B cell (primary cell): ENCODE measurements around the gene E2F3. TPM values are rescaled to one million over a fixed set of nuclear protein-coding genes. Genes with fewer than 3 reads are reported as not detected.

Source experiments
- ATAC-seq: fragments of 200-7000 bp; cut with Tn5 transposase; one replicate; pipeline ENCODE4 v1.10.0; 2021; ENCODE audit warnings: low read depth, mild to moderate bottlenecking, moderate number of reproducible peaks, moderate library complexity
- CTCF ChIA-PET: fragments of 350-600 bp; sonication (Branson Sonifier 250); formaldehyde crosslinking; loops from one replicate; lab custom pipeline; 2021; ENCODE audit warnings: antibody characterized with exemption, inconsistent platforms; lab: Charles Lee
- POLR2A ChIA-PET: fragments of 350-600 bp; sonication (Branson Sonifier 250); formaldehyde crosslinking; loops from one replicate; lab custom pipeline; 2021; ENCODE audit warnings: antibody characterized with exemption; lab: Charles Lee
- DNase-seq: peaks from one replicate; pipeline ENCODE4 v3.0.0; 2013
- H2AFZ ChIP-seq: 2 replicates; pipeline ENCODE4 v1.6.1; 2012; ENCODE audit warnings: mild to moderate bottlenecking, low read depth, low read length; ENCODE audit not compliant: insufficient read depth, poor library complexity, severe bottlenecking
- H3K27ac ChIP-seq, 2 donors: 1 replicate in 1 of 2; 2 replicates in 1 of 2; pipeline ENCODE4 v1.5.1; 2012 to 2013; ENCODE audit warnings: low read length in 2 of 2, mild to moderate bottlenecking in 2 of 2, moderate library complexity in 1 of 2
- H3K27me3 ChIP-seq, 4 experiments: fragments of 200-600 bp in 1 of 4; sonication (generic) in 1 of 4; replicated peaks in 1 of 4; 1 replicate in 2 of 4; 2 replicates in 2 of 4; pipeline versions ENCODE4 v1.6.1 to v1.7.0; 2013 to 2016; ENCODE audit warnings: low read length in 3 of 4, mild to moderate bottlenecking in 2 of 4, mixed read lengths in 1 of 4, moderate library complexity in 1 of 4; ENCODE audit not compliant: insufficient read depth in 4 of 4, control insufficient read depth in 3 of 4; ENCODE audit errors: control extremely low read depth in 1 of 4
- H3K36me3 ChIP-seq, 2 experiments: replicated peaks in 1 of 2; 1 replicate in 1 of 2; 2 replicates in 1 of 2; pipeline versions ENCODE4 v1.6.1 to v1.7.1; 2013; ENCODE audit warnings: low read length in 1 of 2; ENCODE audit not compliant: insufficient read depth in 2 of 2, control insufficient read depth in 1 of 2; ENCODE audit errors: control extremely low read depth in 1 of 2, extremely low read depth in 1 of 2
- H3K4me1 ChIP-seq, 2 donors: fragments of 200-600 bp in 1 of 2; sonication (generic) in 1 of 2; 1 replicate in 1 of 2; 2 replicates in 1 of 2; pipeline versions ENCODE4 v1.5.1 to v1.6.1; 2013 to 2017; ENCODE audit warnings: low read length in 2 of 2; ENCODE audit not compliant: control insufficient read depth in 2 of 2, insufficient read depth in 2 of 2
- H3K4me2 ChIP-seq: replicated peaks from 2 replicates; pipeline ENCODE3; 2012; ENCODE audit warnings: mild to moderate bottlenecking, low read depth, low read length; ENCODE audit not compliant: poor library complexity, severe bottlenecking
- H3K4me3 ChIP-seq, 5 experiments: fragments of 200-600 bp in 1 of 5; sonication (generic) in 1 of 5; 1 replicate in 3 of 5; 2 replicates in 2 of 5; pipeline versions ENCODE4 v1.5.1 to v1.7.0; 2011 to 2016; ENCODE audit warnings: low read length in 4 of 5, mild to moderate bottlenecking in 4 of 5, low read depth in 2 of 5, control low read depth in 1 of 5, moderate library complexity in 1 of 5; ENCODE audit not compliant: insufficient read depth in 1 of 5; ENCODE audit errors: control extremely low read depth in 1 of 5, extremely low read depth in 1 of 5
- H3K79me2 ChIP-seq: fragments of 200-600 bp; sonication (generic); one replicate; pipeline ENCODE4 v1.6.0; 2016; ENCODE audit warnings: low read length; ENCODE audit not compliant: control insufficient read depth, insufficient read depth
- H3K9ac ChIP-seq: fragments of 200-600 bp; sonication (generic); 2 replicates; pipeline ENCODE4 v1.6.1; 2017; ENCODE audit warnings: mild to moderate bottlenecking, low read length, moderate library complexity
- H3K9me3 ChIP-seq, 3 donors: one replicate each; pipeline versions ENCODE4 v1.6.1 to v1.7.1; 2013; ENCODE audit warnings: low read length in 2 of 3; ENCODE audit not compliant: control insufficient read depth in 2 of 3, insufficient read depth in 1 of 3; ENCODE audit errors: control extremely low read depth in 1 of 3
- H4K20me1 ChIP-seq: 2 replicates; pipeline ENCODE4 v1.6.0; 2012; ENCODE audit warnings: mild to moderate bottlenecking, low read length; ENCODE audit not compliant: insufficient read depth, control insufficient read depth, poor library complexity, severe bottlenecking
- H3K27ac Mint-ChIP-seq: one replicate; pipeline ENCODE4 v1.8.0; 2021; ENCODE audit warnings: mixed read lengths
- H3K27me3 Mint-ChIP-seq: one replicate; pipeline ENCODE4 v1.8.0; 2021; ENCODE audit warnings: mixed read lengths
- H3K4me1 Mint-ChIP-seq: one replicate; pipeline ENCODE4 v1.8.0; 2021; ENCODE audit warnings: mixed read lengths
- H3K4me3 Mint-ChIP-seq: one replicate; pipeline ENCODE4 v1.8.0; 2021; ENCODE audit warnings: mixed read lengths
- H3K9me3 Mint-ChIP-seq: one replicate; pipeline ENCODE4 v1.8.0; 2022; ENCODE audit warnings: mixed read lengths; ENCODE audit not compliant: insufficient read depth
- EZH2 ChIP-seq: IDR thresholded peaks from 2 replicates; pipeline ENCODE4 v1.6.1; 2012; ENCODE audit warnings: borderline replicate concordance, low read depth, mild to moderate bottlenecking, moderate library complexity, low read length; ENCODE audit not compliant: insufficient read depth, poor library complexity, severe bottlenecking
- WGBS: methylation state at CpG from one replicate; pipeline ENCODE4 v1.1.5; 2013; ENCODE audit warnings: missing lambda C conversion rate; ENCODE audit not compliant: insufficient coverage; 5-methylcytosine and 5-hydroxymethylcytosine counted together
- intact Hi-C: fragments of 100-400 bp; cut with micrococcal nuclease; formaldehyde crosslinking; loops from one replicate; pipeline ENCODE4 v1.10.0; 2022
- polyA plus RNA-seq: library from polyadenylated mRNA; depleted of rRNA; stranded (reverse); fragments of >200 nt; gene quantifications from 2 replicates; pipeline ENCODE4 v1.2.3, GENCODE V29; 2012
- total RNA-seq, 2 donors: library from RNA; stranded (reverse); fragments of 120-200 nt in 1 of 2; gene quantifications; 1 replicate in 1 of 2; 2 replicates in 1 of 2; pipeline versions ENCODE4 v1.2.3 to v1.2.4, GENCODE V29; 2013 to 2022
- TF ChIP-seq, protein P1 (sequence below): fragments of 200-600 bp; IDR thresholded peaks from one replicate; pipeline ENCODE4 v1.8.0; 2022; ENCODE audit warnings: antibody characterized with exemption, mild to moderate bottlenecking

Gene E2F3
- total and polyA plus RNA-seq, 2 donors (not counting 1 experiment from before 2014, with no cell fraction given): 2.2 to 8.3 TPM

DNA sequence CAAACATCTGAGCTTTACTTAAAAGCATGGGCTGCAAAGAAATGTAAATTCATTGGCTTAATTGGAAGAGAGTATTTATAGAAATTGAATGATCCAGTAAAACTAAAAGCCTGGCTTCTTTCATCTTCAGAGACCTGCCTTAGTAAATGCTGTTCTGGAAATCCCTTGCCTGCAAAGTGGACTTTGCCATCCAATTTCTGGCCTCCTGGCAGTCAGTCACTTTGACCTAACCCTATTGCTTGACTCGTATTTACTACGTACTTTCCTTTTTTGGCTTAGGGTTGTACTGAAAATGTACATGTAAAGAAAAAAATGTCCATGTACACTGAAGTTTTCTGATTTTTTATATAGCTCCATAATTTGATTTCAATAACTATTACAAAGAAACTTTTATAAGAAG, 47.1 kb downstream of the E2F3 start:
- Histone ChIP-seq H3K4me3 (no peak overlapping the region), H4K20me1 (no peaks in the 10 kb centered on the region), H3K9me3 (no peaks in the 10 kb centered on the region), H3K27ac (no peak overlapping the region), H3K36me3 (peaks cover 0 to 3% of the 10 kb centered on the region in 2 experiments), H3K9ac (no peak overlapping the region), H3K27me3 (no peaks in the 10 kb centered on the region), H3K79me2 (peaks cover 70% of the 10 kb centered on the region), H2AFZ (no peak overlapping the region), H3K4me2 (no peak overlapping the region), H3K4me1 (no peaks in the 10 kb centered on the region)
- Mint-ChIP-seq H3K4me3 (no peak overlapping the region), H3K4me1 (peaks cover 19% of the 10 kb centered on the region), H3K9me3 (peaks cover 2% of the 10 kb centered on the region), H3K27ac (no peak overlapping the region), H3K27me3 (no peaks in the 10 kb centered on the region)
- TF ChIP-seq, protein P1, sequence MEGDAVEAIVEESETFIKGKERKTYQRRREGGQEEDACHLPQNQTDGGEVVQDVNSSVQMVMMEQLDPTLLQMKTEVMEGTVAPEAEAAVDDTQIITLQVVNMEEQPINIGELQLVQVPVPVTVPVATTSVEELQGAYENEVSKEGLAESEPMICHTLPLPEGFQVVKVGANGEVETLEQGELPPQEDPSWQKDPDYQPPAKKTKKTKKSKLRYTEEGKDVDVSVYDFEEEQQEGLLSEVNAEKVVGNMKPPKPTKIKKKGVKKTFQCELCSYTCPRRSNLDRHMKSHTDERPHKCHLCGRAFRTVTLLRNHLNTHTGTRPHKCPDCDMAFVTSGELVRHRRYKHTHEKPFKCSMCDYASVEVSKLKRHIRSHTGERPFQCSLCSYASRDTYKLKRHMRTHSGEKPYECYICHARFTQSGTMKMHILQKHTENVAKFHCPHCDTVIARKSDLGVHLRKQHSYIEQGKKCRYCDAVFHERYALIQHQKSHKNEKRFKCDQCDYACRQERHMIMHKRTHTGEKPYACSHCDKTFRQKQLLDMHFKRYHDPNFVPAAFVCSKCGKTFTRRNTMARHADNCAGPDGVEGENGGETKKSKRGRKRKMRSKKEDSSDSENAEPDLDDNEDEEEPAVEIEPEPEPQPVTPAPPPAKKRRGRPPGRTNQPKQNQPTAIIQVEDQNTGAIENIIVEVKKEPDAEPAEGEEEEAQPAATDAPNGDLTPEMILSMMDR: no peak
- TF ChIP-seq EZH2: no peak
- DNase-seq (no peak), ATAC-seq (no peak)
- POLR2A ChIA-PET: no interaction called here
- intact Hi-C loops: no loop called here
- no CpG with 5 or more reads among the region's 2 CpGs for WGBS
- CTCF ChIA-PET: no interaction called here

DNA sequence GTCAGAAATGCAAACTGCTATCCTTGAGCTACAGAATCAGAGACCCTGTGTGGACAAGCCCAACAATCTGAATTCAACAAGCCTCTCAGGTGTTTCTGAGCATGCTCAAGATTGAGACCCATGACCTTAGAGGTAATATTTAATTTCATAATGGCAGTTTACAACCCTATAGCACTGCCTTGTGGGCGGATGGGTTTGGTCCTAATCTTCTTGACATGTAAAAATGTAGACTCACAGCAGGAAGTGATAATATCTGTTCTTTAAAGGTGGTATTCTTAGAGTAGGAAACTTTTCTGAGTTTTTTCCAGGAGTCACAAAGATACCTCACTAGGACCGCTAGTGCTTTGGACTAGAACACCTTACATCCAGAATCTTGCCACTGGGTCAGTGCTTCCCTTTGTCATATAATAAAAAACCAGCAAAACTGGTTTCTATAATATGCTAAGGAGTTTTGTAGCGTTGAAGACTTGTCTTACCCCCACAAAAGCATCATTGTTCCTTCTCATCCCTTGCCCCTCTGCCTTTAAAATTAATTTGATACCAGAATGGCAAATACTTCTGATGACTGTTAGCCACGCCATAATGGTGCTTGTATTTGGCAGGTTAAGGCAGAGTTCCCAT, 52.6 kb downstream of the E2F3 start:
- Histone ChIP-seq H3K4me1 (no peaks in the 10 kb centered on the region), H3K27ac (no peak overlapping the region), H2AFZ (no peak overlapping the region), H3K4me3 (no peak overlapping the region), H3K36me3 (peaks cover 0 to 3% of the 10 kb centered on the region in 2 experiments), H3K27me3 (no peaks in the 10 kb centered on the region), H3K4me2 (no peak overlapping the region), H3K79me2 (peaks cover 53% of the 10 kb centered on the region), H3K9me3 (no peaks in the 10 kb centered on the region), H3K9ac (no peak overlapping the region), H4K20me1 (no peaks in the 10 kb centered on the region)
- Mint-ChIP-seq H3K27me3 (no peaks in the 10 kb centered on the region), H3K4me1 (peaks cover 13% of the 10 kb centered on the region), H3K4me3 (no peak overlapping the region), H3K9me3 (peaks cover 2% of the 10 kb centered on the region), H3K27ac (no peak overlapping the region)
- no peak for ATAC-seq
- POLR2A ChIA-PET: no interaction called here
- no peak for DNase-seq
- intact Hi-C loops: no loop called here
- CTCF ChIA-PET: no interaction called here
- no peak for TF ChIP-seq EZH2
- TF ChIP-seq, protein P1: no peak
- WGBS: 86% methylated on average over 1 of the region's 4 CpGs
